Peyer's patch (tissue), 4 donors: ENCODE measurements around the gene DHRSX. TPM values are rescaled to one million over a fixed set of nuclear protein-coding genes. Genes with fewer than 3 reads are reported as not detected.

Source experiments
- DNase-seq, 3 donors: peaks; one replicate each; pipeline ENCODE4 v3.0.0-alpha.2; 2017 to 2019
- H3K27ac ChIP-seq, 4 donors: fragments of 200-600 bp; sonication (generic); one replicate each; pipeline ENCODE4 v1.5.1; 2016 to 2019
- H3K27me3 ChIP-seq, 2 donors: fragments of 200-600 bp; sonication (generic); one replicate each; pipeline ENCODE4 v1.5.1; 2019
- H3K36me3 ChIP-seq, 3 donors: fragments of 200-600 bp; sonication (generic); one replicate each; pipeline ENCODE4 v1.5.1; 2016 to 2019
- H3K4me1 ChIP-seq, 4 donors: fragments of 200-600 bp; sonication (generic); one replicate each; pipeline ENCODE4 v1.5.1; 2016 to 2019
- H3K4me3 ChIP-seq, 4 donors: fragments of 200-600 bp; sonication (generic); 1 replicate in 3 of 4; 2 replicates in 1 of 4; pipeline ENCODE4 v1.5.1; 2016 to 2019; ENCODE audit warnings: mild to moderate bottlenecking in 1 of 4
- H3K9me3 ChIP-seq, 4 donors: fragments of 200-600 bp; sonication (generic); one replicate each; pipeline ENCODE4 v1.5.1; 2016 to 2019; ENCODE audit warnings: mild to moderate bottlenecking in 1 of 4
- CTCF ChIP-seq, 6 experiments: fragments of 450-650 bp in 4 of 6; fragments of 200-600 bp in 2 of 6; sonication (generic) in 1 of 6; IDR thresholded peaks; one replicate each; pipeline ENCODE4 v1.5.1; 2017 to 2019; ENCODE audit warnings: antibody characterized with exemption in 6 of 6, mild to moderate bottlenecking in 3 of 6, moderate library complexity in 1 of 6
- POLR2A ChIP-seq, 2 donors: fragments of 450-650 bp; IDR thresholded peaks; one replicate each; pipeline ENCODE4 v1.5.1; 2017; ENCODE audit warnings: antibody characterized with exemption in 2 of 2, mild to moderate bottlenecking in 2 of 2, moderate library complexity in 2 of 2
- total RNA-seq, 4 donors: library from RNA; depleted of rRNA; stranded (reverse); fragments of >200 nt; gene quantifications; one replicate each; pipeline ENCODE4 v1.1.0, GENCODE V29; 2016

The DHRSX gene
- total RNA-seq, 4 donors from 2014 or later = 21.5 to 55.4 (median 40.4) TPM

GRCh38 chrX:2434270-2435163 is 66.3 kb downstream of the DHRSX start:
- TF ChIP-seq POLR2A (IDR thresholded peaks at IDR 0.05) = no peak
- no peak for TF ChIP-seq CTCF (IDR thresholded peaks at IDR 0.05)
- no peak for DNase-seq
- Histone ChIP-seq H3K4me1 (no peaks in the 10 kb centered on the region), H3K4me3 (no peak overlapping the region), H3K27me3 (no peaks in the 10 kb centered on the region), H3K27ac (no peak overlapping the region), H3K36me3 (peaks cover 0 to 5% (median 0%) of the 10 kb centered on the region in 3 donors), H3K9me3 (no peaks in the 10 kb centered on the region)

GRCh38 chrX:2432298-2432863 is 68.4 kb downstream of the DHRSX start:
- no peaks in the 10 kb centered on the region for H3K9me3 ChIP-seq
- TF ChIP-seq POLR2A (IDR thresholded peaks at IDR 0.05) = no peak
- no peak for TF ChIP-seq CTCF (IDR thresholded peaks at IDR 0.05)
- H3K4me3 ChIP-seq = no peak overlapping the region
- DNase-seq = no peak
- no peak overlapping the region for H3K27ac ChIP-seq
- no peaks in the 10 kb centered on the region for H3K27me3 ChIP-seq
- no peaks in the 10 kb centered on the region for H3K4me1 ChIP-seq
- peaks cover 0 to 5% (median 0%) of the 10 kb centered on the region in 3 donors for H3K36me3 ChIP-seq

GRCh38 chrX:2430265-2430825 is 70.4 kb downstream of the DHRSX start:
- no peaks in the 10 kb centered on the region for H3K9me3 ChIP-seq
- no peak overlapping the region for H3K27ac ChIP-seq
- H3K36me3 ChIP-seq = peaks cover 0 to 5% (median 0%) of the 10 kb centered on the region in 3 donors

GRCh38 chrX:2427737-2428136 is 73.0 kb downstream of the DHRSX start:
- H3K27ac ChIP-seq = no peak overlapping the region
- TF ChIP-seq CTCF (IDR thresholded peaks at IDR 0.05) = no peak
- no peak for TF ChIP-seq POLR2A (IDR thresholded peaks at IDR 0.05)
- H3K27me3 ChIP-seq = no peaks in the 10 kb centered on the region
- no peaks in the 10 kb centered on the region for H3K9me3 ChIP-seq
- no peak for DNase-seq
- H3K4me3 ChIP-seq = no peak overlapping the region
- no peaks in the 10 kb centered on the region for H3K4me1 ChIP-seq
- peaks cover 0 to 5% (median 0%) of the 10 kb centered on the region in 3 donors for H3K36me3 ChIP-seq

More at GRCh38 chrX:2430265-2430825, 70.4 kb downstream of the DHRSX start:
- no peaks in the 10 kb centered on the region for H3K4me1 ChIP-seq
- TF ChIP-seq CTCF (IDR thresholded peaks at IDR 0.05) (no peak), POLR2A (IDR thresholded peaks at IDR 0.05) (no peak)
- no peak for DNase-seq
- H3K27me3 ChIP-seq = no peaks in the 10 kb centered on the region
- no peak overlapping the region for H3K4me3 ChIP-seq

GRCh38 chrX:2427147-2427546 is 73.6 kb downstream of the DHRSX start:
- Histone ChIP-seq H3K9me3 (no peaks in the 10 kb centered on the region), H3K27ac (no peak overlapping the region), H3K36me3 (peaks cover 0 to 11% (median 0%) of the 10 kb centered on the region in 3 donors), H3K4me3 (no peak overlapping the region), H3K27me3 (no peaks in the 10 kb centered on the region), H3K4me1 (no peaks in the 10 kb centered on the region)
- no peak for TF ChIP-seq POLR2A (IDR thresholded peaks at IDR 0.05)
- TF ChIP-seq CTCF (IDR thresholded peaks at IDR 0.05) = no peak
- DNase-seq = no peak
